Measurements from ENCODE around the gene KIF17.
A peak's percentile ranks its signal among the peaks of the same experiment; 100 is the strongest.

Gene KIF17

DNA sequence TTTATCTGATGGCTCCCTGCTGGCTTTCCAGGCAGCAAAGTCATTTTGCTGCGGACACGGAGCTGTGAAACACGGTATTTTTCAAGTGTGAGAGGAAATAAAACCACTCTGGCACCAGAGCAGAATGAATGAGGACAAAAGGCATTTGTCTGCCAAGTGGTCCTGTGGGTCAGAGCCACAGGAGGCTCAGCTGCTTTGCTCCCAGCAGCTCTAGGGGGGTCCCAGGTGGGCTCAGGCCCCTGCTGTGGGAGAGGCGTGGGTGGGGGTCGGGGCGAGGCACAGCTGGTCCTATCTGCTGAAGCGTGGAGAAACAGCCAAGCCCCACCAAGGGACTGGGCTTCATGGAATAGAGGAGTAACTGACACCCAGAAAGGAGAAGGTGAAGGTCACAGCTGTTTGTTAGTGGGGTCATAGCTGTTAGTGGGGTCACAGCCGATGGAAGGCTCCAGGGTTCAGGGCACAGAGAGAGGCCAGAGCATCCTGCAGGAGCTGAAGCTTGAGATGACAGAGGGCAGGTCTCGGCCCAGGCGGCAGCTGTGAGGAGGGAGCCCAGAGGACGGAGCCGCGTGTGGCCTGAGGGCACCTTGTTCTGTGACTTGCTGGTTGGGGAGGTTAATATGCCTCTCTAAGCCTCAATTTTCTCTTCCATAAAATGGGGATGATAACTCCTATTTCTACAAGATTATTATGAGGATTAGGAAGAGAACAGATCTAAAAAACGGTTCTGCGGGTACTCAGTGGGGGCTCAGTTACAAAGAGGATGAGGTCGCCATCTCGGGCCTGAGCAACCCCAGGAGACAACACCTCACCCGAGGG, 7.1 kb downstream of the KIF17 start:
- no peak for DNase-seq (ENCODE audit: low spot score)

DNA sequence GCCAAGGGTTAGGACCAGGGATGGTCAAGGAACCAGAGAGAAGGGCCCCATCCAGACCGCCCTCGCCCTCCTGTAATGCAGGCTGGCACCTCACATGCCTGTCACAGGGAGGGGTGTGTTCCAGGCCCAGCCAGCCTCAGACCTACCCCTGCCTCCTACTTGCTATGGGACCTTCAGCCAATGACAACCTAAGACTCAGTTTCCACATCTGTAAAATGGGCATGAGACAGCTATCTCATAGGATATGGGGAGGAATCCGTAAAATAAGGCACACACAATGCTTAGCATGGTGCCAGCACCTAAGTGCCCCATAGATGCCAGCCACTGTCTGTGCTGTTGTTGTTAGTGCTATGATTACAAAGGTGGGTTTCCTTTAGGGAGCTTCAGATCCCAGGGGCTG, 7.9 kb downstream of the KIF17 start:
- no peak for DNase-seq (ENCODE audit: low spot score)

DNA sequence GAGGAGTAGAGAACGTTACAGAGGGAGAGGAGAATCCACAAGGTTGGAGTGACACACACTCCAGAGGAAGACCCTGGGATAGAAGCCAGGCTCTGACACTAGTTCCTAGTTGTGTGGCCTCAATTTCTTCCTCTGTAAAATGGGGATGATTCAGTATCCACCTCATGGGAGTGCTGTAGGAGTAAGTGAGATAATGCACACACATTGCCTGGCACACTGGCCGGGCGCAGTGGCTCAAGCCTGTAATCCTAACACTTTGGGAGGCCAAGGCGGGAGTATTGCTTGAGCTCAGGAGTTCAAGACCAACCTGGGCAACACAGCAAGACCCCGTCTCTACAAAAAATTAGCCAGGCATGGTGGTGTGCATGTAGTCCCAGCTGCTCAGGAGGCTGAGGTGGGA, 8.9 kb downstream of the KIF17 start:
- DNase-seq (ENCODE audit: low spot score): no peak

DNA sequence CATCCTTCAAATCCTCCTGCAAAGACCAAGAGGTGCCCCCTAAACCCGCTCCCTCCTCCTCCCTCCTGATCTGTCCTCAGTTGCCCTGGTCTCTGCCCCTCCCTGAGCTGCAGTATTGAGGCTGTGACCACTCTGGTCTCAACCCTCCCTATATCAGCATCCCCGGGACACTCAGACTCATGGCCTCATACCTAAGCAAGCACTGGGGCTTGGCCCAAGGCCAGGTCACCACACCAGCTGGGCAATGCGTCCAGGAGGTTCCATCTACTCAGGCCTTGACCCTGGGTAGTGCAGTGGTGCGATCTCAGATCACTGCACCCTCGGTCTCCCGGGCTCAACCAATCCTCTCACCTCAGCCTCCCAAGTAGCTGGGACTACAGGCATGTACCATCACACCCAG, 9.8 kb downstream of the KIF17 start:
- no peak for DNase-seq (ENCODE audit: low spot score)

DNA sequence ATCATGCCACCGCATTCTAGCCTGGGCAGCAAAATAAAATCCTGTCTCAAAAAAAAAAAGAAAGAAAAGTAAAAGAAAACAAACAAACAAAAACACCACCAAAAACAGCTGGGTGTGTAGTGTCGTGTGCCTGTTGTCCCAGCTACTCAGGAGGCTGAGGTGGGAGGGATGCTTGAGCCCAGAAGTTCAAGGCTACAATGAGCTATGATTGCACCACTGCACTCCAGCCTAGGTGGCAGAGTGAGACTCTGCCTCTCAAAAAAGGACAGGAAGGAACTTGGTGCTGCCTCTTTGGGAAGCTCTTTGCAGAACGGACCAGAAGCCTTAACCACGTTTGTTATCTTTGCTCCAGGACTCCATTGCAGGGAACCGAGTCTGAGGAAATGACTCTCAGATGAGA, 11.0 kb downstream of the KIF17 start:
- DNase-seq (ENCODE audit: low spot score): no peak

DNA sequence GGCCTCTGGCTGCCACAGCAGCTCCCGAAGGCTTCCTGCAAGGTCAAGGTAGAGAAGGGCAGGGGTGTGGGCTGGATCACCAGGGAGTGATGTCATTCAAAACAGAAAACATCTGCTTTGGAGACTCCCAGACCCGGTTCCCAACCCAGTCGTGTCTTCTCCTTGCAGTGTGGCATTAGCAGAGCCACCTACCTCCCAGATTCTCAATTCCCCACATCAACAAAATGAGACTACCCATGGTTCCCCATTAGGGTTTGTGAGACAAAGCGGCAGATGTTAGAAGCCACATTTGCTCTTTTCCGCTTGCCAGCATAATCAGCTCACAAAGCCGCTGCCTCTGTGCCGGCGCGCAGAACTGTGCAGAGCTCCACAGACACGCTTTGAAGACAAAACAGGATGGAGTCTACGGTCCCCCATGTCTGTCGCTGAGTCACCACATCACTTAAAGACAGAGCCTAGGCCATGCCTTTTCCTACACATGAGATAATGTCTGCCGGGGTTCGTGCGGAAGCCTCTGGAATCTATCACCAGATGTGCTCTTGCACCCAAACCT, 12.5 kb downstream of the KIF17 start:
- DNase-seq (ENCODE audit: low spot score): no peak

DNA sequence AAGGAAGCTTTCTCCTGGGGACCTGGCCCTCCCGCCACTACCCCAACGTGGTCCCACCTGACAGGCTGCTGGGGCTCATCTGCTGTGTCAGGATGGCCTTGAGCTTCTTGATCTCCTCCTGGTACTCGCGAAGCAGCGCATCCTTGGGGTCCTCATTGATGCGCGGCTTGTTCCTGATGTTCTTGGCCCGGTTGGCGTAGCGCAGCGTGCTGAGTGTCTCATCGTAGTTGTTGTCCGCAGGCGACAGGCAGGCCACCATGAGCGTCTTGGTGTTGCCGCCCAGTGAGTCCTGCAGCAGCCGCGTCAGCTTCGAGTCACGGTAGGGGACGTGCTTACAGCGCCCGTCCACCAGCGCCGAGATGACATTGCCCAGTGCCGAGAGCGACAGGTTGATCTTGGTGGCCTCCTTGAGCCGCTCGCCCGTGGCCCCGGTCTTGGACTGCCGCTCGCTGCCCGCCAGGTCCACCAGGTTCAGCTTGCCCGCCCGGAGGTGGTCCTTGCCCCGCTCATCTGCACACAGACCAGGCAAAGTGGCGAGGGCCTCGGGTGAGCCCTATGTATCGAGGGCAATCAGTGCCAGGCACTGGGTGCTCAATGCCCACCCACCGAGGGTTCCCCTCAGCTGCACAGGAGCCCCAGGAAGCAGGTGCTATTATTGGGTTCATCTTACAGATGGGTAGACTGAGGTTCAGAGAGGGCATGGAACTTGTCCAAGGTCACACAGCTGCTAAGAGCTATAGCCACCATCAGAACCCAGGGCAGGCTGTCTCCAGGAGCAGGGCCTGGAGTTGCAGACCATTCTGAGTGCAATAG, 13.2 kb downstream of the KIF17 start:
- DNase-seq (ENCODE audit: low spot score): no peak

DNA sequence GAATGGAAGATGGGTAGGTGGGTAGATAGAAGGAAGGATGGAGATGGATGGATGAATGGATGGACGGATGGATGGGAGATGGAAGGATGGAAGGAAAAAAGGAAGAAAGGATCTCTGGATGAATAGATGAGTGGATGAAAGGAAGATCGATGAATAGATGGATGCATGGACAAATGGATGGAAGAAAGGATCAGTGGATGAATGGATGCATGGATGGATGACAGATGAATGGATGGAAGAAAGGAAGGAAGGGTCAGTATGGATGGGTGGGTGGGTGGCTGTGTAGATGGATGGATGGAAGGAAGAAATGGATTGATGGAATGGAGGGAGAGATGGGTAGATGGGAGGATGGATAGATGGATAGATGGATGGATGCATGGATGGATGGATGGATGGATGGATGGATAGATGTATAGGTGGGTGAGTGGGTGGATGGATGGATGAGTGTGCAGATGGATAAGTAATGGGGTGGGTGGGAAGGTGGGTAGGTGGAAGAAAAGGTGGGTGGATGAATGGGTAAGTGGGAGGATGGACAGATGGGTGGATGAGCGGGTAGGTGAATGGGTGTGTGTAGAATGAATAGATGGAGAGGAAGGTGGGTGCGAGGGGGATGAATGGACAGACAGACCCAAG, 14.6 kb downstream of the KIF17 start:
- no peak for DNase-seq (ENCODE audit: low spot score)

DNA sequence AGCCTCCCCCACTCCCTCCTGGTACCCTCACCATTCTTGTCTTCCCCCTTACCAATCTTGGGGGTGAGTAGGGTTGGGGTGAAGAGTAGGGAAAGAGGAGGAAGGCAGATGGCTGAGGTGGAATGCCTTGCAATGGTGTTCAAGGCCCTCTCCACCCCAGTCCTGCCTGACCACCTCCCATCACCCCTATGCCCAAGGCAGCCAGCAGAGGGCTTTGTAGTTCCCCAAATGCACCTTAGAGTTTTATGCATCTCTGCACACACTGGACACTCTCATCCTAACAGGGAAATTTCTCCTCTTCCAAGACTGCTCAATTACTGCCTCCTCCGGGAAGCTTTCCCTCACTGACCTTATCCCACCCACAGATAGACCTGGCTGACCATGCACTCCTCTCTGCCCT, 15.4 kb downstream of the KIF17 start:
- no peak for DNase-seq (ENCODE audit: low spot score)

DNA sequence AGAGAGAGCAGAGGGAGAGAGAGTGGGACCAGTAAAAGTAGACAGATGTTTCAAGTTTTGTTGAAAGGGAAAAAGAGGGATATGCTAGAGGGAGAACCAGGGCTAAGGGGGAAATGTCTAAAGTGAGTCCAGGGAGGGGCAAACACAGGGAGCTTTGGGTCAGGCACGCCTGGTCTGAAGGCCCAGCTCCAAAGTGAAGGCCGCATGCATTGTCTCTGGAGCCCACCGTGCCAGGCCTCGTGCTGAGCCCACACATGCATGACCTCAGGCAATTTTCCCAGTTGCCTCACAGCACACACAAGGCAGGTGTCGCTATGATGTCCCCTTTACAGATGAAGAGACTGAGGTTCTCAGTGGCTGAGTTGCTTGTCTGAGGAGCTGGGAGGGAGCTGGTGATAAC, 16.0 kb downstream of the KIF17 start:
- no peak for DNase-seq (ENCODE audit: low spot score)

DNA sequence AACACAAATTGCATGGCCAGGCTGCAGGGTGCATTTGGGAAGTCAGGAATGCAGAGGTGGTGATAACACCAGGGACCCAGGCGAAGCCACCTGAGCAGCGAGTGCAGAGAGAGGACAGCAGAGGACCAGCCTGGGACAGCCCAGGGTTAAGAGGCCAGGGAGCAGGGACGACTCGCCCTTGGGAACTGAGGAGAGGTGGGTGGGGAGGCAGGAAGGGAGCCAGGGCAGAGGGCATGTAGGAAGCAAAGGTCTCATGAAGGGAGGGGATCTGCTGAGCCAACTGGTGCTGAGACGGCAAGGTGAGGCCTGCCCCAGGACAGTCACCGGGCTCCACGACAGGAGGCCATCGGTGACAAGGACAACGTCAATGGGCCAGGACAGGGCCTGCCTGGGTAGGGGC, 16.4 kb downstream of the KIF17 start:
- no peak for DNase-seq (ENCODE audit: low spot score)

DNA sequence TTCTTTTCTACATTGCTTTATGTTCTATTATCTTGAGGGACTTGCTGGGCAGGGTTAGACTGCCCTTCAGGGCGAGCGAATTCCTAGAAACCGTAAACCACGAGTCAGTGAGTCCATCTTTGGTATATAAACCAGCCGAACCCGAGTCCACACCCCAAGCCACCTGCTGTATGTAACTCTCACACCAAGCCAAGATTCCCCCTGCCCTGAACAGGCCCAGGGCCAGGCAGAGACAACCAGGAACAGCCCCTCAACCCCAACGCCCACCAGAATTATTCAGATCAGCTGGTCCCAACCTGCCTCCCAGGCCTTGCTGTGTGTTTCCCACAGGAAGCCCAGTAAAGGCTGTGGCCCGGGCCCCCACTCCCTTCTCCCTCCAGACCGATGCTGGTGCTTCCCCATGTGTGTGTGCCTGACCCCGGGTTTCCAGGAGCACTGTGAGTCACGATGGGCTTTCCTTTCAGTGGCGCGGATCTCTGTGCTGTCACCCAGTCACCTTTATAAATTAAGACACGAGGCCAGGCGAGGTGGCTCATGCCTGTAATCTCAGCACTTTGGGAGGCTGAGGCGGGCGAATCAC, 17.1 kb downstream of the KIF17 start:
- no peak for DNase-seq (ENCODE audit: low spot score)

DNA sequence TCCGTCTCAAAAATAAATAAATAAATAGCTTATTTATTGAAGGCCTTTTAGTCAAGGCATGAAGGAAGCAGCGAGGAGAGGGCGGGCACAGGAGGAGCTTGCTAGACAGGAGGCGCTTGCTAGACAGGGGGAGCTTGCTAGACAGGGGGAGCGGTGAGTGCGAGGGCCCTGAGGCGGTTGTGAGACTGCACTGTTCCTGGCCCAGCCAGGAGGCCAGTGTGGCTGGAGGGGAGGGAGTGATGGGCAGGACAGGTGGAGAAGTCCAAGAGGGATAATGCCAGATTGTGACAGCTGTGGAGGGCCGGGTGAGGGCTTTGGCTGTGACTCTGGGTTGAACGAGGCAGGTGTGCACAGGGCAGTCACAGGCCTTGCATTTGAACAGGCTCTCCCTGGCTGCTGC, 18.2 kb downstream of the KIF17 start:
- no peak for DNase-seq (ENCODE audit: low spot score)

DNA sequence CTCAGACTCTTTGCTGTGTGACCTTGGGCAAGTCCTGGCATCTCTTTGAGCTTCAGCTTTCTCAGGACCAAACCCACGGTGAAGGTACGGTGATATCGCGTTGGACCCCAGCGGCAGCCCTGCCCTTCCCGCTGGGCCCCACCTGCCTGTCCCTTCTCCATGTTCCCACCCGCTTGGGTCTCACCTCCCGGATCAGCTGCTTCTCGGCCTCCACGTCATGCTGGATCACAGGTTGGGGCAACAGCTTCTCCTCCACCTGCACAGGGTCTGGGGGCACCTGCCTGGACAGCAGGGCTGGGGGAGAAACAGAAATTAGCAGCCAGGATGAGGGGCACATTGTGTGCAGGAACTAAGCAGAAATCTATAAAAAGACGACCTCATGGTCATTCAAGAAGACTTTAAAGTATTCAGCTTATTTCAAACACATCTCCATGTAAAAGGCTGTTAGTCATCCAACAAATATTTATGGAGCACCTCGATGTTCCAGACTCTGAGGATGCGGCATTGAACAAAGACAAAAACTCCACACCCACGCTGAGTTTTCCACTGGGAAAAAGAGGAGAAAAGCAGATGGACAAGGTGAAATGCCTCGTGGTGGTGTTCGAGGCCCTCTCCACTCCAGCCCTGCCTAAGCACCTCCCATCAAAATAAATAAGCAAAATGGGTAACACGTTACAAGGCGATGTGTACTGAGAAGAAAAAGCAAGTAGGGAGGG, 19.5 kb downstream of the KIF17 start:
- no peak for DNase-seq (ENCODE audit: low spot score)

DNA sequence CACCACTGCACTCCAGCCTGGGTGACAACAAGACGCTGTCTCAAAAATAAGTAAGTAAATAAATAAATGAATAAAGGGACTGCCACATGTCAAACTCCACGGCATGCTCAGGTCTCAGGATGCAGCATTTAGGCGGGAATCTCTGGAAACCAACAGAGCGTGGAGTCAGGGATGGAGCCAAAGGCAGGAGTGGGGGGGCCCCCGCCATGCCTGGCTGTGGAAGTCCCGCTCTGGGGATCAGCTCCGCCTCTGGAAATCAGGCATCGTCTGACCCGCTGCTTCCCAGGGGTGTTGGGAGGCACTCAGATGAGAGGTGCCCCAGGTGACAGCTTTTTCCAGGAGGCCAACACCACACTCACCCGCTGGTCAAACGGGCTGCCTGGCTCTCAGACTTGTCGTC, 20.2 kb downstream of the KIF17 start:
- DNase-seq (ENCODE audit: low spot score): no peak

DNA sequence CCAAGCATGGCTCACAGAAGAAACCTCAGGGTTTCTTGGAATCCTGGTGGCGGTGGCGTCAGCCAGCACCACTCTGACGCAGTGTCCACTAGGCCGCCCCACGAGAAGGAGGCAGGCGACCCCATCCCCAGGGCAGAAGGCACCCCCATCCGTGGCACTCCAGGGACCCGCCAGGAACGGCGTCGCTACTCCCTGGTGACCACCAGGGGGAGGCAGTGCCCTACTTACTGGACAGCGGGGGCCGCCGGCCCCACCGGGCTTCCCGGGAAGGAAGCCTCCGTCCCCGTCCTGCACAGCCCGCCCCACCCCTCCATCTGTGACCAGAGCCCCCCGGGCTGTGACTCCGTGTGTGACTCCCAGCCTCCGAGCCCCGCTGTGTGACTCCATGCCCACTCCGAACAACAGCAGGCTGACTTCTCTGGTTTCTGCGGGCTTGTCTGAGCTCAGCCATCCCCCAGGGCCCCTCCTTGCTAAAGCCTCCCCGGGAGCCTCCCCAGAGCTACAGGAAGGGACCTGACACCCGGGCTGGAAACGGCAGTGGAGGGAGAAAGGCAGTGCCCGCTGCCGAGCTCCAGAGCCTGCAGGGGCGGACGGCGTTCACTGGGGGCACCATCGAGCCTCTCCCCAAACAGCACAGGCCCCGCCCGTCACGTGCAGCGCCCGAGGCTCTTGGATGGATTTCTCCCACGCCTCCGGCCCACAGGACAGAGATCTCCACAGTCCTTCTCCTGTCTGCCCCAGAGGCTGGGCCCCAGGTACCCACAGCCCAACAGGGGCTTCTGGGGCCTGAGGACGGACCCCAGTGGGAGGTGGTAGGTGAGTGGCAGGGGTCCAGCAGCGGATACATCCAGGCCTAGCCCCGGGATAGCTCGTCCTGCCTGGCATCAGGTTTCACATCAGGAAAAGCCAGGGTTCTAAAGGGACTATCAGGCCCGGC, 21.1 kb downstream of the KIF17 start:
- DNase-seq (ENCODE audit: low spot score): peak; percentile 61

DNA sequence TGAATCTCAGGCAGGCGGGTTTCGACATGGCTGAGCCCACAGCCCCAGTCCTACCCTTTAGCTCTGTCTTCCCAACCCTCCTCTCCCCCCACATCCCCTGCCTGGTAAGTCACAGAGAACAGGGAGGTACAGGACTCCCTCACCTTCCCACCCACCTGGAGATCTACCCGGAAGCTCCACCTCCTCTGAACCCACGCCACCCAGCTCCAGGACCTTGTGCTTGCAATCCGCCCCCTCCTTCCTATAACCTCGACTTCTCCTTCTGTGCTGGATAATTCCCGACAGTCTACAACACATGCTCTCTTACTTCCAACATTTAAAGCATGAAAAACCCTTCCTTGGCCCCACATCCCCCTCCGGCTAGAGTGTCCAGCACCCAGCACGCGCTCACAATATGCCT, 22.3 kb downstream of the KIF17 start:
- DNase-seq (ENCODE audit: low spot score): no peak

DNA sequence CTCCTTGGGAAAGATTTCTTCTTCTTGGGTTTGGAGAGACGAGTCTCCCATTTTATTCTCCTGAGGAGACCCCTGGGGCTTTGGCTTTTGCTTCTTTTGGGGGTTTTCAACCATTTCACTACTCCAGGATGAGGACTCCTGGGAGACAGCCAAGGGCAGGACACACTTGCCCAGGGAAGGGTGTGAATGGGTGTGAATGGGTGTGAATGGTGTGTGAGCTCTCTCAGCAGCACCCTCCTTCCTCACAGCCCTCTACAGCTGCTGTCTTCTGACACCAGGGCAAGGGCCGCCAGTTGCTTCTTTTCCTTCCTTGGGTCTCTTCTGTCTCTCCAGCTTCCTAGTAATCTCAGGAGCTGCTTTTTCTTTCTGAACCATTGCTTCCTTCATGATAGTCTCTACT, 24.2 kb downstream of the KIF17 start:
- DNase-seq (ENCODE audit: low spot score): no peak

DNA sequence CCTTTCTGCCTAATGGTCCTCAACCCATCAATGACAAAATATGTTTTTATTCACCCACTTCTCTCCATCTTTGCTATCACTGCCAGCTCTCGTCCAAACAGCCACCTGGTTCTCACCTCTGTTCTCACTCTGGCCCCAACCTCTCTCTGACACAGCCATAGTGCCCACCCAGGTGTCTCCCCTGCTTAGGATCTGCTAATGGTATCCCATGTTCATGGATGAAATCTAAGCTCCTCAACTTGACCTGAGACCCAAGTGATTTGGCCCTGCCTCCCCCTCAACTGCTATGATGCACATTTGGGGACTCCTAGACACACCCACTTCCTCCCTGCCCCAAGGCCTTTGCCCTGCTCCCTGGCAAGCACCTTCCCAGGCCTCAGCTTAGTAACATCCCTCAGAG, 25.9 kb downstream of the KIF17 start:
- DNase-seq (ENCODE audit: low spot score): no peak

DNA sequence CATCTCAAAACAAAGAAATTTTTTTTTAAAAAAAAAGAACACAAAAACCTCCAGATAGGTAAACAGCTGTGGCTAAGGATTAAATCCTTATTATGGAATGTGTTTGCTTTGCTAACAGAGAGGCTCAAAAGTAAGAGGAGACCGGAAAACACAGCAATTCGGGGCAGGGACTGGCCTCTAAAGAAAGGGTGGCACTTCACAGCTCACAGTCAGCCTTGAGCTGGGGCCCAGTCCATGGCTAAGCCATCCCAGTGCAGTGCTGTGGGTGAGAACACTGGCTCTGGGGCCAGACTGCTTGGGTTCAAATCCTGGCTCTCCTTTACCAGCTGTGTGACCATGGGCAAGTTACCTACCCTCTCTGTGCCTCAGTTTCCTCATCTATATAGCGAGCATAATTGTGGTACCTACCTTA, 28.2 kb downstream of the KIF17 start:
- no peak for DNase-seq (ENCODE audit: low spot score)
